HG03442 (cell line): ENCODE measurements around the gene EIF3C.
"Not testable (repeated sequence)": the region's sequence is repeated elsewhere in the genome, so short reads cannot be mapped to it uniquely, and the experiment has no call there.

Experiments used
- ATAC-seq: cut with Tn5 transposase; IDR thresholded peaks from one replicate; pipeline ENCODE4 v1.9.1; 2021; ENCODE audit warnings: mild to moderate bottlenecking, moderate library complexity; ENCODE audit not compliant: unreplicated experiment

EIF3C gene, protein sequence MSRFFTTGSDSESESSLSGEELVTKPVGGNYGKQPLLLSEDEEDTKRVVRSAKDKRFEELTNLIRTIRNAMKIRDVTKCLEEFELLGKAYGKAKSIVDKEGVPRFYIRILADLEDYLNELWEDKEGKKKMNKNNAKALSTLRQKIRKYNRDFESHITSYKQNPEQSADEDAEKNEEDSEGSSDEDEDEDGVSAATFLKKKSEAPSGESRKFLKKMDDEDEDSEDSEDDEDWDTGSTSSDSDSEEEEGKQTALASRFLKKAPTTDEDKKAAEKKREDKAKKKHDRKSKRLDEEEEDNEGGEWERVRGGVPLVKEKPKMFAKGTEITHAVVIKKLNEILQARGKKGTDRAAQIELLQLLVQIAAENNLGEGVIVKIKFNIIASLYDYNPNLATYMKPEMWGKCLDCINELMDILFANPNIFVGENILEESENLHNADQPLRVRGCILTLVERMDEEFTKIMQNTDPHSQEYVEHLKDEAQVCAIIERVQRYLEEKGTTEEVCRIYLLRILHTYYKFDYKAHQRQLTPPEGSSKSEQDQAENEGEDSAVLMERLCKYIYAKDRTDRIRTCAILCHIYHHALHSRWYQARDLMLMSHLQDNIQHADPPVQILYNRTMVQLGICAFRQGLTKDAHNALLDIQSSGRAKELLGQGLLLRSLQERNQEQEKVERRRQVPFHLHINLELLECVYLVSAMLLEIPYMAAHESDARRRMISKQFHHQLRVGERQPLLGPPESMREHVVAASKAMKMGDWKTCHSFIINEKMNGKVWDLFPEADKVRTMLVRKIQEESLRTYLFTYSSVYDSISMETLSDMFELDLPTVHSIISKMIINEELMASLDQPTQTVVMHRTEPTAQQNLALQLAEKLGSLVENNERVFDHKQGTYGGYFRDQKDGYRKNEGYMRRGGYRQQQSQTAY

DNA sequence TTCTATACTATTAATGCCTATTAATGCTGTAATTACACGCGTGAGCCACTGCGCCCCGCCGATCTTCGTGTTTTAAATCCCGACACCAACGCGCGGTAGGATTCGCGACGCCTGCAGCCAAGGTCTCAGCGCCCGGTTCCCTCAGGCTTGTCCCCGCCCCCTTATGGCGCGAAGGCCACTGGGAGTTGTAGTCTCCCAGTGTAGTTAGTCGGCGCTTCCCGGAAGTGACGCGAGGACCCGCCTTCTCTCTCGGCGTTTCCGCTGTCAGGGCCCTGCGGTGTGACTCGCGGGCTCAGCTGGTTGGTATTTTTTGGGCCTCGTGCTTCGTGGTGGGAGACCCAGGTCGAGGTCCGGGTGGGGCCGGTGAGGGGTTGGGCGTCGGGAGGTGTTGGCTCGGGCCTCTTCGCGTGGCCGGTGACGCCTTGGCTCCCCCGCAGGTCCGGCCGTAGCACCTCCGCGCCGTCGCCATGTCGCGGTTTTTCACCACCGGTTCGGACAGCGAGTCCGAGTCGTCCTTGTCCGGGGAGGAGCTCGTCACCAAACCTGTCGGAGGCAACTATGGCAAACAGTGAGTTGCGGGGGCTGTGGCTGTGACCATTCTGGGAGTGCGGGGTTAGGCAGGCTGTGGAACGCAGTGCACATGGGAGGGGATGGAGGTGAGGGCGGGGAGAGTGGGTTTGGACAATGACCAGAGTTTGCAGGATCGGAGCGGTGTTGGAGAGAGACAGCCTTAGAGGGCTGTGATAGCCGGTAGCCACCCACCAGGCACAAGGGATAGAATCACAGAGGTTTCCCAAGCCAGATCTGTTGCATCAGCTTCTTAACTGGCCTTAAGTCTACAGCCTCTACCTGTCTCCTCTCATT lies at the start of gene EIF3C:
Gene EIF3C (plus strand): TSS at position 245 of the 864 bp plus-strand sequence. CDS start 223 bp downstream, at position 468.
- peak; percentile 92 for ATAC-seq

DNA sequence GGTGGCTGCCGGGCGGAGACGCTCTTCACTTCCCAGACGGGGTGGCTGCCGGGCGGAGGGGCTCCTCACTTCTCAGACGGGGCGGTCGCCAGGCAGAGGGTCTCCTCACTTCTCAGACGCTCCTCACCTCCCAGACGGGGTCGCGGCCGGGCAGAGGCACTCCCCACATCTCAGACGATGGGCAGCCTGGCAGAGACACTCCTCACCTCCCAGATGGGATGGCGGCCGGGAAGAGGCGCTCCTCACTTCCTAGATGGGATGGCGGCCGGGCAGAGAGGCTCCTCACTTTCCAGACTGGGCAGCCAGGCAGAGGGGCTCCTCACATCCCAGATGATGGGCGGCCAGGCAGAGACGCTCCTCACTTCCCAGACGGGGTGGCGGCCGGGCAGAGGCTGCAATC lies 45.0 kb upstream of the EIF3C start:
- not testable (repeated sequence) for ATAC-seq

DNA sequence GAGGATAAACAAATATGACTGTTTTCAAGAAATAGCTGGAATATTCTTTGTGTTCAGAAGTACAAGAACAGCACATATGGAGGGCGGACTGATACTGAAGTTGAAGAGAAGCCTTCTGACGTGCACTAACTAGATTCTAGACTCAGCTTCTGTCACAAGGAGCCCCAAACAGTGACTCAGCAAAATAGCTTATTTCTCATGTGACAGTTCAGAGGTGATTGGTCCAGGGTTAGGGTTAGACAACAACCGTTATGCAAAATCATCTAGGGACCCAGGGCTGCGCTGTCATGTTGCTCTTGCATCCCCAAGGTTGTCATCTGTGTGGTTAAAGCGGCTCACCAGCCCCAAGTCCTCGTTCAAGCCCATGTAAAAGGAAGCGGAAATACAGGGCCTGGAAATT lies 43.8 kb upstream of the EIF3C start:
- not testable (repeated sequence) for ATAC-seq

DNA sequence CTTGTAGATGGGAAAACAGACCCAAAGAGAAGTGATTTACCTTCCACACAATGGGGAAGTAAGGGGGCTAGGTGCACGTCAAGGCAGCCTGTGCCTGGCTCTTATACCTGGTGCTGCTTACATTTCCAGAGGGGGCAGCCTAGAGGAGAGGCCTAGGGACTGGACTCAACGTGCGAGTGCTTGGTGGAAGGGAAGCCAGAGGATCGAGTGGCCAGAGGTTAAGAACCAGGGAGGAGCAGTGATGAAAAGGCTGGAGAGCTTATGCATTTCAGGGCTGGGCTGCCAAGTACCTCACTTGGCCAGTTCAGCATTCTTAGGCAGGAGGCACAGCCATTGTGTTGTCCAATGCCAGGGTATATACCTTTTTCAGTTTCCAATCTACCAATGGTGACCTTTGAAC lies 43.1 kb upstream of the EIF3C start:
- not testable (repeated sequence) for ATAC-seq

DNA sequence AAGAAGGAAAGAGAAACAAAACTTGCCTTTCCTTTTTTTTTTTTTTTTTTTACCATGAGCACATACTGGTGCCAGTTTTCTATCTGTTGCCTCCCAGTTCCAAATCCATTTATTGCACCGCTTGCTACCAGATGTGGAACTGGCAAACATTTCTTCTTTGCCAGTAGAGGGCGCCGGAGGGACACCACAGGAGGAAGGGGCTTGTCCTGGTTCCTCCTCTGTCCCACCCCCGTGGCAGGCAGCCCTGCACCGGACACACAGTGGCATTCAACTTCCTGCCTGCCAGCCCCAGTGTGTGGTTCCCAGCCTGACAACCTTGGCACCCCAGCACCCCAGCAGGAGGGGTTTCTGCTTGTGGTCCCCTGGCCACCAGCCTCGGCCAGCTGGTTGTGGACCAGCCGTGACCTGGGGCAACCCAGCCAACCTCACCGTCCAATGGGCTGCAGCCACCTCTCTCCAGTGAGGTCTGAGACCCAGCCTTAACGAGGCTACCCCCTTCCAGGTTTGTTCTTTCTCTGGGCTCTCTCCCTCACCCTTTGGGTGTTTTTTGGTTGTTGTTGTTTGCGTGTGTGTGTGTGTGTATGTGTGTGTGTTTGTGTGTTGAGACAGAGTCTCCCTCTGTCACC lies 22.8 kb upstream of the EIF3C start:
- peak; percentile 55 for ATAC-seq

DNA sequence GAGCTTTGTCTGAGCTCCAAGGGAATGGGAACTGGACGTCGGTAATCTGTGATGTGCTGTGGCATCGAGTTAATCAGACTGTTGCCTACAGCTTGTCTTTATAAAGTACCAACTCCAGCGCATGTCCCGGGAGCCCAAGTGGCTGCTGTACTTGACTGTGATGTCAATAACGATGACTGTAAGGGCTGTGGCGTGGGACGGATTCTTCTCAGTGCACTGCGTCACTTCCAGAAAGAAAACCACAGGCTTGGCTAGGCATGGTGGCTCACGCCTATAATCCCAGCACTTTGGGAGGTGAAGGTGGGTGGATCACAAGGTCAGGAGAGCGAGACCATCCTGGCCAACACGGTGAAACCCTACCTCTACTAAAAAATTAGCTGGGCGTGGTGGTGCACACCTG lies 21.8 kb upstream of the EIF3C start:
- not testable (repeated sequence) for ATAC-seq

DNA sequence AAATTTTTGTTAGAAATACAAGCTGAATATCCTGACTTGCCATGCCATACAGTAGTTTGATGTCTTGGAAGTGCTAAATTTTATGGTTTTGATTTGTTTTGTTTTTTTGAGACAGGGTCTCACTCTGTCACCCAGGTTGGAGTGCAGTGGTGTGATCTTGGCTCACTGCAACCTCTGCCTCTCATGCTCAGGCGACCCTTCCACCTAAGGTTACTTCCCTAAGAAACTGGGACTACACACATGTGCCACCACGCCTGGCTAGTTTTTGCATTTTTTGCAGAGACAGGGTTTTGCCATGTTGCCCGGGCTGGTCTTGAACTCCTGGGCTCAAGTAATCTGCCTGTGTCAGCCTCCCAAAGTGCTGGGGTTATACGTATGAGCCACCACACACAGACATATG lies 19.5 kb upstream of the EIF3C start:
- ATAC-seq = not testable (repeated sequence)

DNA sequence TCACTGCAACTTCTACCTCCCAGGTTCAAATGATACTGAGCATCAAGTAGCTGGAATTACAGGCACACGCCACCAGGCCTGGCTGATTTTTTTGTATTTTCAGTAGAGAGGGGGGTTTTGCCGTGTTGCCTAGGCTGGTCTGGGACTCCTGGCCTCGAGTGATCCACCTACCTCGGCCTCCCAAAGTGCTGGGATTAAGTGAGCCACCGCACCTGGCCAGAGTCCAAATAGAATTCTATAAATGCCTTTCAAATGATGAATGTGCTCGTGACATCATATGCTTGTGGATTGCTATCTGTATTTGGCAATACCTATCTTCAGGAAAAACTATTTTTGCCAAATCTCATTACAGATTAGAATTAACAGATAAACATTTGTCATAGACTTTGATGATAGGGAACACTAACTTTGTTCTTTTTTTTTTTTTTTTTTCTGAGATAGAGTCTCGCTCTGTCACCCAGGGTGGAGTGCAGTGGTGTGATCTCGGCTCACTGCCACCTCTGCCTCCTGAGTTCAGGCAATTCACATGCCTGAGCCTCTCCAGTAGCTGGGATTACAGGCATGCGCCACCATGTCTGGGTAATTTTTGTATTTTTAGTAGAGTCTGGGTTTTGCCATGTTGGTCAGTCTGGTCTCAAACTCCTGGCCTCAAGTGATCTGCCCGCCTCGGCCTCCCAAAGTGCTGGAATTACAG lies 17.9 kb upstream of the EIF3C start:
- ATAC-seq = not testable (repeated sequence)

DNA sequence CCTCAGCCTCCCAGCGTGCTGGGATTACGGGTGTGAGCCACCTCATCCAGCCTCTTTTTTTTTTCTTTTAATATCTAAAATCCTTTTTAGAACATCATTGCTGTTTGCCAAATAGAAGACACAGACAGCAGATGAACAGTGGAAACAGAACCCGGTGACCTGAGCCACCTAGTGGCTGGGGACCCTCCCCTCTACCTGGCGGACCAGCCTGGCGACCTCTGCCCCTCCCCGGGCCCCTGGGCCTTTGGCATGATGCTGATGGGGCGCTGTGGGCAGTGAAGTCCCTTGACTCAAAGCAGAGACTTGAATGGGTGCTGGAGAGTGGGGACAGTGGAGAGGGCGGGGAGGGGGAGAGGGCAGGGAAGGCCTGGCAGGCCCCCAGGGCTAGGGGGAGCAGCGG lies 11.5 kb upstream of the EIF3C start:
- ATAC-seq = not testable (repeated sequence)

DNA sequence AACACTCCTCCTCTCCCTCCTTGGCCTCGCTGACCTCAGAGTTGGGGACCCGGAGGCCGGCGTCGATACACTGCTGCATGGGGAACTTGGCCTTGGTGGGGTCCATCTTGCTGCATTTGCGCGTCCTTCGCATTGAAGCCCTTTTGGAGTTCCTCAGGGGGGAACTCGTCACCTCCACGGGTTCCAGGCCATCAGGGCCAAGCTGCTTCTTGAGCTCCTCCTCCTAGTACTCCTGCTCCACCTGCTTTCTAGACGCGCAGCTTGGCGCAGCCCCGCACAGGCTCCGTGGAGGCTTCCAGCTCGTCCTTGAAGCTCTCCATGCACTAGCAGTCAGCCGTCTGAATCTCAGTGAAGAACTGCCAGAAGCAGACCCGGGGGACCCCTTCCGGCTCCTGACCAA lies 10.9 kb upstream of the EIF3C start:
- ATAC-seq = not testable (repeated sequence)

DNA sequence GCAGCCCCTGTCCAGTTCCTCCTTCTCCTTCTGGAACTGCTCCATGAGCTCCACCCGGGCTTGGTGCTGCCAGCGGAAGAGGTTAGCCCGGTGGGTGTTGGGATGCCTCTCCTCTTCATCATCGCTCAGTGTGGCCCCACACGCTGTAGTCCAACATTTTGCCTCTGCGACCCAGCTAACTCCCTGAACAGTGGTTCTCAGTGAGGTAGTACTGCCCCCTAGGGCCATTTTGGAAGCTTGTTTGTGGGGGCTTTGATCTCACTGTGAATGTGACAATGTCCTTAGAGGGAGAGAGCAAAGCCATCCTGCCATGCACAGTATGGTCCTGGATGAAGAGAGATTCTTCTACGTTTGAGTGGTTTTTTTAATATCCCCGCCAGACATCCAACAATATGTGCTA lies 9.9 kb upstream of the EIF3C start:
- not testable (repeated sequence) for ATAC-seq

DNA sequence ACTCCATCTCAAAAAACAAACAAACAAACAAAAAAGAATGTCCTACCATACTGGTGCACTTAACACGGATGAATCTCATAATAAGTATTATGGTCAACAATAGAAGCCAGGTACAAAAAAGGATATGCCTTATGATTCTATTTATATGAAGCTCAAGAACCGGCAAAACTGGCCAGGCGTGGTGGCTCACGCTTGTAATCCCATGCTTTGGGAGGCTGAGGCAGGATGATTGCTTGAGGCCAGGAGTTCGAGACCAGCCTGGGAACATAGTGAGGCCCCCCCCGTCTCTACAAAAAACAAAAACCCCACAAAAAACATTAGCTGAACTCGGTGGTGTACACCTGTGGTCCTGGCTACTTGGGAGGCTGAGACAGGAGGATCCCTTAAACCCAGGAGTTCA lies 7.0 kb upstream of the EIF3C start:
- not testable (repeated sequence) for ATAC-seq

DNA sequence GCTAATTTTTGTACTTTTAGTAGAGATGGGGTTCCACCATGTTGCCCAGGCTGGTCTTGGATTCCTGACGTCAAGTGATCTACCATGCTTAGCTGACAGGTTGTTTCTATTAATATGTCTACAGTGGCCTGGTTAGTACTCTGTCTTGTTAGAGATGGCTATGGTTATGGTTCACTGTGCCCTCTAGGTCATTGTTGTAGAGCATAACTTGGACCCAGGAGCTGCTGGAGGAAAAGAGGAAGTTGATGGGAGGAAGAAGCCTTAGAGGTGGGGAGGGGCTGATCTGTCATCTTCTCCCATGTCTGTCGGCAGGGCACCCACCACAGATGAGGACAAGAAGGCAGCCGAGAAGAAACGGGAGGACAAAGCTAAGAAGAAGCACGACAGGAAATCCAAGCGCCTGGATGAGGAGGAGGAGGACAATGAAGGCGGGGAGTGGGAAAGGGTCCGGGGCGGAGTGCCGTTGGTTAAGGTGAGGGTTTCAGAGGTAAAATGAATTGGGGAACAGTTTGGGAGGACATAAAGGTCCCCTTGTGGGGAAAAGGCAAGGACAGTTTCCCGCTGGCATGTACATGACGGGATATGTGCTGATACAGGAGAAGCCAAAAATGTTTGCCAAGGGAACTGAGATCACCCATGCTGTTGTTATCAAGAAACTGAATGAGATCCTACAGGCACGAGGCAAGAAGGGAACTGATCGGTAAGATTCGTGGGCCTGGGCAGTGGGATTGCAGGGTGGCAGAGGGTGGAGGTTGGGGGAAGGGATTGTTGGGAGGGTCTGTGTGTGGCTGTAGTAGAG lies 11.8 kb downstream of the EIF3C start:
- not testable (repeated sequence) for ATAC-seq

DNA sequence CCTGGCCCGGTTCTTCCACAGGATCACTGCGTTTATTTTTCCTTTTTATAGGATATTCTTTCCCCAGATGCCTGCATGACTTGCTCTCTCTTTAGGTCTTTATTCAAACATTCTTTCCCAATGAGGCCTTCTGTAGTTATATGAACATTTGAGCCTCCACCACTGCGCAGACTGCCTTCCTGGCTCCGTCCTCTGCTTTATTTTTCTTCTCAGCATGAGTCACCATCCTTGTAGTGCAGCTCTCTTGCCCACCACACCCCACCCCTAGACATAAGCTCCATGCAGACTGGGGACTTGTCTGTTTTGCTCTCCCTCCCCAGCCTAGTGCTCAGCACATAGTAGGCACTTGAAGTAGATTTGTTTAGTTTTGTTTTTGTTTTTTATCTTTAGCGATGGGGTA lies 20.0 kb downstream of the EIF3C start:
- ATAC-seq = not testable (repeated sequence)

DNA sequence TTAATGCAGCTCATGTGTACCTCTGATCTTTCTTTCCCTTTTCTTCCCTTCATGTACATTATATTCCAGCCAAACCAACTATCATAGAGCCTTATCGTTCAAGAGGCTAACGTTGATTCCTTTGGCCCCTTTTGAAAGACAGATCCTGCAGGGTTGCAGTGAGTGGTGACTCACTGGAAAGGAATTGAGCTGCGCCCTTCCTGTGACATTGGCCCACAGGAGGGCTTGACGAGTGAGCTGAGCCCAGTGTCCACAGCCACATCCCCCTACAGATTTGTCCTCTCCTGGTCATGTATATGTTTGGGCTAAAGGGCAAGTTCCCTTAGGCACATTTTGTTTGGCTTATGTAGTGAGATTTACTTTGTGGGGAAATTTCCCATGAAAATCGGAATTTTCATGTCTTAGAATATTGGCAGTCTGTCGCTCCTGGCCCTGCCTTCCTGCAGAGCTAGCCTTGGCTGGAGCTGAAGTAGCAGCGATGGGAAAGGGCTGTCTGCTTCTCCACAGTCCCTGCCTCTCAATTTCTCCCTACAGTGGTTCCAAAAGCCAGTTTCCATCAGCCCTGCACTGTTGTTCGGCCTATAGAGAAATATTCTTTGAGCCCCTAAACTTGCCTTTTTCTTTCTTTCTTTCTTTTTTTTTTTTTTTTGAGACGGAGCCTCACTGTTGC lies 21.3 kb downstream of the EIF3C start:
- not testable (repeated sequence) for ATAC-seq

DNA sequence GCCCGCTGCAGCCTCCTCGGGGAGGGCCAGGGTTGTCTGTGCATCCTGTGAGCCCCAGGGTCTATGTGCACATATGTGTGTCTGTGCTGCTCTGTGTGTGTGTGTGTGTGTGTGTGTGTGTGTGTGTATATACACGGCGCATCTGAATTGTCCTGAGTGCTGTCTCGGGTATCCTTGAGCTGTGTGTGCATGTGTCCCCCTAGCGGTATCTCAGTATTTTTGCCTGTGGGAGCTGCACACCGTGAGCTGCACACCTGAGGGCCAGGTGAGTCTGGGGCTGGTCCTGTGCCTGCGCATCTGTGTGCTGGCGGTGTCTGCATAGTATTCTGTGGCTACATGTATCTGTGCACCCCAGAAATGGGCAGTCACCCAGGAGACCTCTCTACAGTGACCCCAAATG lies 28.5 kb downstream of the EIF3C start:
- ATAC-seq = not testable (repeated sequence)

DNA sequence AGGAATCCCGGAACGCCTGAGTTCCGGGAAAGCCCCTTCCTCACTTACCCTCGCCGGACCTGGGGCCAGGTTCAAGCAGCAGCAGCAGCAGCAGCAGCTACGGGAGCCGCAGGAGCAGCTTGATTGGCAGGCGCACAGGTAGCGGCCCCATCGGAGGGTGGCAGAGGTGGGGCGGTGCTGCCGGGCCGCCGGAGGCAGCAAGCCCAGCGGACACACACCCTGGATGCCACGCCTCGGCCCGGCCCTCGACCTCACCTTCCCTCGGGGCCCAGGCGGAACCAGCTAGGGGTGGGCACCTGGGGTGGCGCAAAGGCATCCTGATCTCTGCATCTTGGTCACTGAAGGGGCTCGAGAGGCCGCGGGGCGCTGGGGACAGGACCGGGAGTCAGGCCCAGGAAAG lies 29.4 kb downstream of the EIF3C start:
- not testable (repeated sequence) for ATAC-seq

DNA sequence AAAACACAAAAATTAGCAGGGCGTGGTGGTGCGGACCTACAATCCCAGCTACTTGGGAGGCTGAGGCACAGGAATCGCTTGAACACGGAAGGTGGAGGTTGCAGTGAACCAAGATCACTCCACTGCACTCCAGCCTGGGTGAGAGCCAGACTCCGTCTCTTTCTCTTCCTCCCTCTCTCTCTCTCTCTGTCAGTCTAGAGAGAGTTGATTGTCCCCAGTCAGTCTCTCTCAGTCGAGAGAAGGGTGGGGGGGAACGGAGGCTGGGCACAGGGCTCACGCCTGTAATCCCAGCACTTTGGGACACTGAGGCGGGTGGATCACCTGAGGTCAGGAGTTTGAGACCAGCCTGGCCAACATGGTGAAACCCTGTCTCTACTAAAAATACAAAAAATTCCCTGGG lies 30.0 kb downstream of the EIF3C start:
- not testable (repeated sequence) for ATAC-seq
